ENCODE data around the gene KCNJ5.

KCNJ5 gene

DNA sequence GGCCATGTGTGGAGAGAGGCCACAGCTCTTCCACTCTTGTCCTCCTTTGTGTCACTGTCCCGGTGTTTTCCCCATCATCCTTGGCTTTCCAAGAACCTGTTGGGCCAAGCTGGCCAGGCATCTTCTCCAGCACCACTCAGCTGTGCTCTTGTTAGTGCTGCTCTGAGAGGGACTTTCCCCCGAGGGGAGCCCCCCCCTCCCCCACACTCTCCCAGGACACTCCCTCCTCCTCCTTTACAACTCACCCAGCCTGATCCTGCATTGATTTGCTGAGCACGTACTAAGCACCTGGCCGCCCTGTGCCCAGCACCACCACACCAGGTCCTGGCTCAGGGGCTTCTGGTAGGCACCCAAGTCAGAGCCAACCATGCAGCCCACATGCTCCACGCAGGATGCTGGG lies 38.3 kb downstream of the KCNJ5 start:
- H3K4me3 ChIP-seq (ENCODE audit: low read depth, low read length), result no peak overlapping the region
- peaks cover 54% of the 10 kb centered on the region for H3K27me3 ChIP-seq (ENCODE audit: control insufficient read depth, insufficient read depth, low read length)
- no peaks in the 10 kb centered on the region for H3K36me3 ChIP-seq (ENCODE audit: control insufficient read depth, insufficient read depth, low read length)
- H3K9me3 ChIP-seq (ENCODE audit: control insufficient read depth, insufficient read depth, low read length), result no peaks in the 10 kb centered on the region
- H3K9ac ChIP-seq (ENCODE audit: low read depth, low read length), result no peak overlapping the region
- H3K4me1 ChIP-seq (ENCODE audit: control insufficient read depth, insufficient read depth, low read length), result peaks cover 16% of the 10 kb centered on the region

DNA sequence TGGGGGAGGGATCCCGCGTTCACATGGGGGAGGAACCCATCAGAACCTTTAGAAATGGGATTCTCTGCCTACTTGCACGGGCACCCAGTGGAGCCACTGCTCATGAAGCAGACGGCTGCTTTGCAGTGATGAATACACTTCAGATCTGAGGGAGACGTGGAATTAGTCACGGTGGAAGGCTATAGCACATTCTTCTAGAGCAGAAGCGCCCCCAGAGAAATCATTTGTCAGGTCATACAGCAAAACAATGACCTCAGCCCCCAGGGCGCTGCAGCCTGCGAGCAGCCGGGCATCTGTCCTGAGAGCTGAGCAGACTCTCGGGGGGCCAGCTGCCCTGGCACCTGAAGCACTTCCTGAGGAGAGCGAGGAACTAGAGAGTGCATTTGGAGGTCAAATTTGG lies 38.8 kb downstream of the KCNJ5 start:
- Histone ChIP-seq H3K9me3 (ENCODE audit: control insufficient read depth, insufficient read depth, low read length) (no peaks in the 10 kb centered on the region), H3K4me3 (ENCODE audit: low read depth, low read length) (no peak overlapping the region), H3K36me3 (ENCODE audit: control insufficient read depth, insufficient read depth, low read length) (no peaks in the 10 kb centered on the region), H3K27me3 (ENCODE audit: control insufficient read depth, insufficient read depth, low read length) (peaks cover 54% of the 10 kb centered on the region), H3K9ac (ENCODE audit: low read depth, low read length) (no peak overlapping the region), H3K4me1 (ENCODE audit: control insufficient read depth, insufficient read depth, low read length) (peaks cover 16% of the 10 kb centered on the region)

DNA sequence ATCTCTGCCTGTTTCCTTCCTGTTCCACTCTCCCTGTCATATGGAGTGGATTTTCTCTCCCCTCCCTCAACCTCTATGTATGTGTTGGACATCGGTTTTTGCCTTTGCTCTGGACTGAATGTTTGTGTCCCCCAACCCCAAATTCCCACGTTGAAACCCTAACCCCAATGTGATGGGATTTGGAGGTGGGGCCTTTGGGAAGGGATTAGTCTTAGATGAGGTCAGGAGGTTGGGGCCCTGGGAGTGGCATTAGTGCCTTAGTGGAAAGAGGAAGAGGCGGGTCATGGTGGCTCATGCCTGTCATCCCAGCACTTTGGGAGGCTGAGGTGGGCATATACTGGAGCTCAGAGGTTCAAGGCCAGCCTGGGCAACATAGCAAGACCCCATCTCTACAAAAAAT lies 39.9 kb downstream of the KCNJ5 start:
- H3K9ac ChIP-seq (ENCODE audit: low read depth, low read length), result no peak overlapping the region
- peaks cover 13% of the 10 kb centered on the region for H3K4me1 ChIP-seq (ENCODE audit: control insufficient read depth, insufficient read depth, low read length)
- H3K4me3 ChIP-seq (ENCODE audit: low read depth, low read length), result no peak overlapping the region
- H3K9me3 ChIP-seq (ENCODE audit: control insufficient read depth, insufficient read depth, low read length), result no peaks in the 10 kb centered on the region
- peaks cover 48% of the 10 kb centered on the region for H3K27me3 ChIP-seq (ENCODE audit: control insufficient read depth, insufficient read depth, low read length)
- no peaks in the 10 kb centered on the region for H3K36me3 ChIP-seq (ENCODE audit: control insufficient read depth, insufficient read depth, low read length)

DNA sequence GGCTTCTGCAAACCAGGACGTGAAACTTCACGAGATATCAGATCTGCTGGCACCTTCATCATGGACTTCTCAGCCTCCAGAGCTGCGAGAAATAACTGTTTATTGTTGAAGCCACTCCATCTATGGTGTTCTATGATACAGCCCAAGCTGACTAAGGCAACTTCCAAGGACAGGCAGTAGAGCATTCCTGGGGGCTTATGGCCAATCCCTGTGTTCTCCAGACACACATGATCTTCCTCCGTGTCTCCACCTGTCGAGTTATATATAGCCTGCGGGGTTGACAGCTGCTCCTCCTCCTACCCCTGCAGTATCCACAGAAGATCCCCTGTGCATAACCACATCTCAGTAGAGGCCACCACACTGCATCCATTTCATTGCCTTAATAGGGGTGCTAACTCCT lies 40.5 kb downstream of the KCNJ5 start:
- no peak overlapping the region for H3K9ac ChIP-seq (ENCODE audit: low read depth, low read length)
- H3K4me3 ChIP-seq (ENCODE audit: low read depth, low read length), result no peak overlapping the region
- H3K36me3 ChIP-seq (ENCODE audit: control insufficient read depth, insufficient read depth, low read length), result no peaks in the 10 kb centered on the region
- H3K4me1 ChIP-seq (ENCODE audit: control insufficient read depth, insufficient read depth, low read length), result peaks cover 13% of the 10 kb centered on the region
- no peaks in the 10 kb centered on the region for H3K9me3 ChIP-seq (ENCODE audit: control insufficient read depth, insufficient read depth, low read length)
- H3K27me3 ChIP-seq (ENCODE audit: control insufficient read depth, insufficient read depth, low read length), result peaks cover 44% of the 10 kb centered on the region

DNA sequence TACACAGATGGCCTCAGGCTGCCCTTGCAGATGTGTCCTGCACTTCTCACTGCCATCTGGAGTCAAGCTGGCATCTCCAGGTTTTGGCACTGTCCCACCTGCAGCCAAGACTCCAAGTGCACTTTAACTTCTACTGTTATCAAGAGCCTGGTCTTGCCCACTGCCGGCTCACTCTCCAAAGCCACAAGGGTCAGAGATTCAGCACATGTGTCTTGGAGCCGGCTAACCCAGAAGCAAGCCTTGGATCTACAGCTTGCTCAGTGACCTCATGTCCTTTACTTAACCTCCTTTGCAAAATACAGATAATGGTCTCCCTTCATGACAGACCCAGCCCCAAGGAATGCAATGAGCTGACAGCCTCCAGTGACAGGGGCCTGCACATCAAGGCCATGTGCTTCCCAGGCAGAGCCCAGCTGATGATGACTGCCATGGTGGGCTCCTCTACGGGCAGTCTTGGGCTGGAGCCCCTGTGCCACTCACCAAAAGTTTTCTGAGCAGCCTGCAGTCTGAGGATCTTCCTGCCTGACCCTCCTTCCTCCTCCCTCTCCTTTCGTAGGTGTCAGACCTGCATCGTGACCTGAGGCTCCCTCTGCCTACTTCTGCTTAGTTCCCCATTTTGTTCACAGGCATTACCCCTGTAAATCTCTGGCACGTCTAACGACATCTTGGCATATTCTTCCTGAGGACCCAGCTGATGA lies 42.5 kb downstream of the KCNJ5 start:
- Histone ChIP-seq H3K4me3 (ENCODE audit: low read depth, low read length) (no peak overlapping the region), H3K9me3 (ENCODE audit: control insufficient read depth, insufficient read depth, low read length) (no peaks in the 10 kb centered on the region), H3K9ac (ENCODE audit: low read depth, low read length) (no peak overlapping the region), H3K4me1 (ENCODE audit: control insufficient read depth, insufficient read depth, low read length) (peaks cover 7% of the 10 kb centered on the region), H3K27me3 (ENCODE audit: control insufficient read depth, insufficient read depth, low read length) (peaks cover 24% of the 10 kb centered on the region), H3K36me3 (ENCODE audit: control insufficient read depth, insufficient read depth, low read length) (no peaks in the 10 kb centered on the region)

DNA sequence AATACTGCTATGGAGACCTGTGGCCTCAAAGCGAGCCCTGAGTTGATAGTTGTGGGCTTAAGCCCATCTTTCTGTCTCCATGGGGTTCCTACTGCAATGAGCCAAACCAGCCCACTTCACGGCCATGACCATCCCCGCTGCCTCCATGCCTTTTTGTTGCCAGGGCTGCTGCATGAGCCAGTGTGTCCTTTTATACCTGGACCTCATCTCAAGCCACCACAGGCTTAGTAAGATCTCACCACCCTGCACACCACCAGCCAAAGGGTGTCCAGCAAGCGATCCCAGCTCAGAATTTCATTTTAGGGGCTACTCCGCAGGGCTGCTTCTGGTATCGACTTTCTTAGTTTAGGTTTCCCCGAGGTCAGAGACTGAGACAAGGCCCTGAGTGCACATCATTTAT lies 43.2 kb downstream of the KCNJ5 start:
- peaks cover 21% of the 10 kb centered on the region for H3K27me3 ChIP-seq (ENCODE audit: control insufficient read depth, insufficient read depth, low read length)
- no peak overlapping the region for H3K4me3 ChIP-seq (ENCODE audit: low read depth, low read length)
- peaks cover 5% of the 10 kb centered on the region for H3K4me1 ChIP-seq (ENCODE audit: control insufficient read depth, insufficient read depth, low read length)
- no peak overlapping the region for H3K9ac ChIP-seq (ENCODE audit: low read depth, low read length)
- H3K9me3 ChIP-seq (ENCODE audit: control insufficient read depth, insufficient read depth, low read length), result no peaks in the 10 kb centered on the region
- no peaks in the 10 kb centered on the region for H3K36me3 ChIP-seq (ENCODE audit: control insufficient read depth, insufficient read depth, low read length)

DNA sequence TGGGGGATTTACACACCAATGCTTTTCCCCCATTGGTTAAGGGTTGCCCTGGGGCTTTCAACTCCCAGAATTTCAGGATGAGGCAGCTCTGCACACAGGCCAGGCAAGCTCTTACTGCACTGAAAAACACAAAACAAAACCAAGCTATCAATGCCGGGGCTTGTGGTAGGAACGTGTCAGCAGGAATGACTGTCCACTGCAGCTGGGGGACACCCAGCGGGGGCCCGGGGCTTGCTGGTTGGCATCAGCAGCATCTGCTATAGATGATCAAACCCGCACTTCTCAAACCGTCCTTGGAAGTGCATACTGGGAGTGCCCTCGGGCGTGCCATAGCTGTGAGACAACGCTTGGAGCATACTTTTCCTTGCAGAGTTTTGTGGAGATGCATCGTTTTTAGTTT lies 43.8 kb downstream of the KCNJ5 start:
- no peak overlapping the region for H3K4me3 ChIP-seq (ENCODE audit: low read depth, low read length)
- H3K9me3 ChIP-seq (ENCODE audit: control insufficient read depth, insufficient read depth, low read length), result no peaks in the 10 kb centered on the region
- peaks cover 2% of the 10 kb centered on the region for H3K4me1 ChIP-seq (ENCODE audit: control insufficient read depth, insufficient read depth, low read length)
- no peak overlapping the region for H3K9ac ChIP-seq (ENCODE audit: low read depth, low read length)
- peaks cover 21% of the 10 kb centered on the region for H3K27me3 ChIP-seq (ENCODE audit: control insufficient read depth, insufficient read depth, low read length)
- no peaks in the 10 kb centered on the region for H3K36me3 ChIP-seq (ENCODE audit: control insufficient read depth, insufficient read depth, low read length)

DNA sequence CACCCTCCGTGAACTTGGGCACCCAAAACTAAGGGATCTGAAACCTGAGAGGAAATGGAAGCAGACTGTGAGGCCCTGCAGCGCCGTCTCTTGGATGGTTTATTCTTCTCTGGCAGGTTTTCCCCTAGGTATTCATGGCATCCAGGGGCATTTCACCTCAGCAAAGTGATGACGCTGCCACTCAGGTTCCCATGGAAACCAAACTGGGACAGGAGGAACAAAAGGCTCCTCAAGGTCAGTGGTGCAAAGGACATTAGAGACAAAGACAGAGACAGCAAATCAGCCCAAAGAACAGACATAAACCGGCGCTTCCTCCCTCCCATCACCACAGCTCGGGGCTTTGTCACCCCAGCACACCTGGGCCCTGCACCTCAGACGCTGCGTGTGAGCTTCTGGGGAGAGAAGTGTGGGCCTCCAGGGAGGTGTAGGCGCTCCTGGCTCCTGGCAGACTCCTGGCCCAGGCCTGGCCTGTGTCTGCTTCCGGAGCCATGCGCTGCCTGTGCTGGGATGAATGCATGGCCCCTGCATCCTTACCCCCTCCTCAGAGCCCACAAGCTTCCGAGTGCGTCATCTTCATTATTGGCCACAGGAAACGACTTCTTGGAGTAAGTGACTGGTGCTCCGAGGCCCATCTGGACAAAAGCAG lies 45.6 kb downstream of the KCNJ5 start:
- no peak overlapping the region for H3K9ac ChIP-seq (ENCODE audit: low read depth, low read length)
- no peaks in the 10 kb centered on the region for H3K36me3 ChIP-seq (ENCODE audit: control insufficient read depth, insufficient read depth, low read length)
- H3K27me3 ChIP-seq (ENCODE audit: control insufficient read depth, insufficient read depth, low read length), result peaks cover 19% of the 10 kb centered on the region
- H3K4me1 ChIP-seq (ENCODE audit: control insufficient read depth, insufficient read depth, low read length), result no peaks in the 10 kb centered on the region
- no peaks in the 10 kb centered on the region for H3K9me3 ChIP-seq (ENCODE audit: control insufficient read depth, insufficient read depth, low read length)
- H3K4me3 ChIP-seq (ENCODE audit: low read depth, low read length), result no peak overlapping the region

DNA sequence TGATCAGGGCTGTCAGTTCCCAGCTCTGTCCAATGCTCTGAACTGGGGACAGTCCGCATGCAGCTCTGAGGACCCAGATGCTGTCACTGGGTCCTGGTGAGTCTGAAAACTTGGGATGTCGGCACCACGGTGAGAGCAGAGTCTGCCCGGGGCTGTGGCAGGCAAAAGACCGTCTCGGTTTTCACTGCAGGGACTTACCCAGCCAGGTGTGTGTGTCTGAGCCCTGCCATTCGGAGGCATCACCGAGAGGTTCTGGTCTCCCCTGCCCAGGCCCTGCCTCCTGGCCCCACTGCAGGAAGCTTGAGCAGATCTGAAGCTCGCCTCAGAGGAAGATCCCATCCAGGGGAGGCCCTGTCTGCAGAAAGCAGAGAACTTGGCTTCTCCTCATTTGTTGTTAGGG lies 46.3 kb downstream of the KCNJ5 start:
- Histone ChIP-seq H3K4me1 (ENCODE audit: control insufficient read depth, insufficient read depth, low read length) (no peaks in the 10 kb centered on the region), H3K27me3 (ENCODE audit: control insufficient read depth, insufficient read depth, low read length) (peaks cover 14% of the 10 kb centered on the region), H3K9ac (ENCODE audit: low read depth, low read length) (no peak overlapping the region), H3K9me3 (ENCODE audit: control insufficient read depth, insufficient read depth, low read length) (no peaks in the 10 kb centered on the region), H3K4me3 (ENCODE audit: low read depth, low read length) (no peak overlapping the region), H3K36me3 (ENCODE audit: control insufficient read depth, insufficient read depth, low read length) (no peaks in the 10 kb centered on the region)

DNA sequence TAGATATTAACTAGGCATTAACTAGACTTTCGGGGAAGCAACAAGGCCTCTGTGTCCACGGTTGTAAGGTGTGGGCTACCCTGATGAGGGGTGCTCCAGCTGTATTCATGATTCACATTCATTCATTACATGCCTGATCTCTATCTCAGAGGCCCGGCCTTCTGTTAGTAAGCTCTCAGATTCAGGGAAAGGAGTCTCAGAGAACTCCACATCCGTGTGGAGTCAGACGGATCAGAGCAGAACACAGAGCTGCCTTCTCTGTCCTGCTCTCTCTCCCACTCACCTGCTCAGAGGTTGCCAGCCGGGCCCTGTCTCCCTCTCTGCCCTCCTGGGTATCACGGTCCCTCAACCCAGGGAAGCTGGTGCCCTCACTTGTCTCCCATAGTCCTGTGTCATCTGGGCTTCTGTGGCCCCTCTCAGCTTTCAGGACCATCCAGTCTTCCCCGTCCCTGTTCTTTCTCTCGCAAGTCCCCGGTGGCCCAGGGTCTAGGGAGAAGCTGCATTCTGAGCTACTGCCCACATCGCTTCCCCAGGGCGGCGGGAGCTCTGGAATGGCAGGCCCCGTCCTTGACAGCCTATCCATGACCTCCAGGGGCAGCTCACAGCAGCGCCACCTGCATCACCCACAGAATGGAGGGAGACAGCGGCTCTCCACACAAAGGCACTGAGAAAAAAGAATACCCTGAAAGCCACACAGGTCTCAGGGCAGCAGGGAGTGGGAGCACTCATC lies 47.2 kb downstream of the KCNJ5 start:
- no peak overlapping the region for H3K9ac ChIP-seq (ENCODE audit: low read depth, low read length)
- peaks cover 12% of the 10 kb centered on the region for H3K27me3 ChIP-seq (ENCODE audit: control insufficient read depth, insufficient read depth, low read length)
- no peaks in the 10 kb centered on the region for H3K9me3 ChIP-seq (ENCODE audit: control insufficient read depth, insufficient read depth, low read length)
- no peak overlapping the region for H3K4me3 ChIP-seq (ENCODE audit: low read depth, low read length)
- no peaks in the 10 kb centered on the region for H3K36me3 ChIP-seq (ENCODE audit: control insufficient read depth, insufficient read depth, low read length)
- no peaks in the 10 kb centered on the region for H3K4me1 ChIP-seq (ENCODE audit: control insufficient read depth, insufficient read depth, low read length)

DNA sequence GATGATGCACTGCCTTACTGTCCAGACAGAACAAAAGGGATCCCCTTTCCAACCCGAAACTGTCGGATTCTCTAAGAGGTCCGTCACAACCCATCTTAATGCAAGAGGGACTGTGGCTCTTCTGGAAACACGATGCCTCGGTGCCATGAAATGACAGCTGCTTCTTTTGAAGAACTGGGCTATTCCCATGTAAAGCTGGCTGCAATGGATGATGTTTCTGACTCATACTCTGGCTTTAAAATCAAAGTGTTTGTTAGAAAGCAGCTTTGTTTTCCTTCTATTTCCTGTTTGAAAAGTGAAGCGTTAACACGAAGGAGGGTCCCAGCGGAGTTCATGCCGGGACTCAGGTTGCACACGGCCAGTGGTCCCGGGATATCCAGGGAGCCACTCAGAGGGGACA lies 48.4 kb downstream of the KCNJ5 start:
- H3K4me3 ChIP-seq (ENCODE audit: low read depth, low read length), result no peak overlapping the region
- no peak overlapping the region for H3K9ac ChIP-seq (ENCODE audit: low read depth, low read length)
- H3K4me1 ChIP-seq (ENCODE audit: control insufficient read depth, insufficient read depth, low read length), result no peaks in the 10 kb centered on the region
- no peaks in the 10 kb centered on the region for H3K36me3 ChIP-seq (ENCODE audit: control insufficient read depth, insufficient read depth, low read length)
- H3K27me3 ChIP-seq (ENCODE audit: control insufficient read depth, insufficient read depth, low read length), result peaks cover 8% of the 10 kb centered on the region
- H3K9me3 ChIP-seq (ENCODE audit: control insufficient read depth, insufficient read depth, low read length), result no peaks in the 10 kb centered on the region

DNA sequence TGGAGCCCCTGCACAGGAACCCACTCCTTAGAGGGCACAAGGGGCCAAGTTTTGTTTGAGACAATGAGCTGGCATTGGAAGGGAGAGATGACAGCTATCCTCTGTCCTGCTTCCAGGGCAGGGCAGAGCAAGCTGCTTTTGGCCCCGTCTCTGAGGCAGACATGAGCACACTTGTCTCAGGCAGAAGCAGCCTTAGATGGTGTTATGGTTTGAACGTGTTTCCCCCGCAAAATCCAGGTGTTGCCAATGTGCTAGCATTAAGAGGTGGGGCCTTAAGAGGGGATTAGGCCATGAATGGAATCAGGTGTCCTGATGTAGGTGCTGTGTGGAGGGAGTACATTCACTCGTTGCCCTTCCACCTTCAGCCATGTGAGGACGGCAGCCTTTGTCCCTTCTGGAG lies 49.0 kb downstream of the KCNJ5 start:
- H3K9me3 ChIP-seq (ENCODE audit: control insufficient read depth, insufficient read depth, low read length), result no peaks in the 10 kb centered on the region
- H3K36me3 ChIP-seq (ENCODE audit: control insufficient read depth, insufficient read depth, low read length), result no peaks in the 10 kb centered on the region
- H3K4me3 ChIP-seq (ENCODE audit: low read depth, low read length), result no peak overlapping the region
- H3K4me1 ChIP-seq (ENCODE audit: control insufficient read depth, insufficient read depth, low read length), result no peaks in the 10 kb centered on the region
- H3K27me3 ChIP-seq (ENCODE audit: control insufficient read depth, insufficient read depth, low read length), result peaks cover 8% of the 10 kb centered on the region
- no peak overlapping the region for H3K9ac ChIP-seq (ENCODE audit: low read depth, low read length)

Measured in iPS-15b (cell line).